ENCODE data around the gene FBXW5.

Gene FBXW5

GRCh38 chr9:136931611-136932130, 12.9 kb downstream of the FBXW5 start:
- DNase-seq = no peak

- no peak for DNase-seq
These were observed 14.5 kb downstream of the FBXW5 start for GRCh38 chr9:136930014-136930413.

DNA sequence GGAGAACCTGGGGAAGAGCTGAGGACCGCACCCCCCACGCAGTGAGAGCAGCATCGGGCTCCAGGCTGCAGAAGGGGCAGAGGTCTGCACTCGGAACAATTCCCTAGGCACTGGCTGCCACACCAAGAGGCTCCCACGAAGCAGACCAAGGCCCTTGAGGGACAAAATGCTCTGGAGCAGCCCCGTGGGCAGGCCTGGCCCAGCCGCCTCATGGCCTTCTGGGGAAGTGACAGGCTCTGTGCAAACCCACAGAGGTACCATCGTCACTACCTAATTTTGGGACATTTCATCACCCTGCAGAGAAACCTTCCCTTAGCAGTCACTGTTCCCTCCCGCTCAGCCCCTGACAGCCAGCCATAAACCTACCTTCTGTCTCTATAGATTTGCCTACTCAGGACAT, 15.9 kb downstream of the FBXW5 start:
- no peak for DNase-seq

DNA sequence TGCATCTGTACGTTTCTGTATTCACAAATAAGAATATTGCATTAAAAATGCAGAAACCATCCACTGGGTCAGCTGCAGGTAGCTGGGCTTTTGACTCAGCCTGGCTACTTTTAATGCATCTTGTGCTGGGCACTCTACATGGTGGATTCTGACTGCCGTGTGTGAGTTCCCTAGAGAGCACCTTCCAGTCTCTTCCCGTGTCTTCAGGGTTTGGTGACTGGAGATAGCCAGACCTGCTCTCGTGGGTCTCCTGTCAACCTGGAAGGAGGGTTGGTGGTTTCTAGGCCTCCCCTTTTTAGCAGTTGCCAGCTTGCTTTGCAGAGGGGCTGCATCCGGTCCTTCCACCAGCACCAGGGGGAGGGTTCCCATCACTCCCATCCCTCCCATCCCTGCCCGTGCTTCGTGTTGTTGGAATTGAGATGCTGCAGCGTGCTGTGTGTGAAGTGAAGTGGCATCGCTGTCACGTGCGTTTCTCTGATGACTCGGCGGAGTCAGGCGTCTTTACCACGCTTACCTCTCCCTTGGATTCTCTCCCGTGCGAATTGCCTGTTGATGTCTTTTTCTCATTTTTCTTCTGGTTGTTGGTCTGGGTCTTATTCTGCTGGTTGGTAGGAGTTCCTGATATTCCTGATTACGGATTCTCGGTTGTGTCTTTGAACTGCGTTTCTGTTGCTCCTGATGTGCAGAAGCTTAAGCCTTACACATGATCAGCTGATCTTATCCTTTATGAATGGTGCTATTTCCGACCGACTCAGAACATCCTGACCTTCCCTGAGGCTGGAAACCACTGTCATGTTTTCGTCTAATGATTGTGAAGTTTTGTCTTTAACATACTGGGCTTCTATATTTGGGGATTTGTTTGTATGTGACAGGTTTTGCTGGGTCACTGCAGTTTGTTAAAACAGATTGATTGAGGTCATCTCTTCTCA, 16.9 kb downstream of the FBXW5 start:
- no peak for DNase-seq

DNA sequence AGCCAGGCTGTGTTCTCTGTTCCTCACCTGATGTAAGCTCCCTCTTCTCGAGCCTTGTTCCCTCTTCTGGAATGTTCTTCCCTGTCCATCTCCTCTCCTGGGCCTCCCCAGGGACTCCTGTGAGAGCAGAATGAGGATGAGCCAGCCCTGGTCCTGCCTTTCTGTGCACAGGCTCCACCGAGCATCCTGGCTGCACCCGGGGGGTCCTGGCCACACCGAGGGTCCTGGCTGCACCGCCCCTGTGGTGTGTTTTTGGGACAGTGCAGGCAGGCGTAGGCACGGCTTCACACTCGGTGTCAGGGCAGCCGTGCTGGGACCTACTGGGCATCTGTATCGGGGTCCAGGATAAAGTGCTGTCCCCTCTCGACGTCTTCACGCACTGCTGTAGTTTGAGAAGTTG, 17.8 kb downstream of the FBXW5 start:
- no peak for DNase-seq

- no peak for DNase-seq
These were observed 18.3 kb downstream of the FBXW5 start for GRCh38 chr9:136926154-136926704.

GRCh38 chr9:136925414-136926153, 19.0 kb downstream of the FBXW5 start:
- DNase-seq = no peak

GRCh38 chr9:136923881-136924280, 20.7 kb downstream of the FBXW5 start:
- DNase-seq = no peak

DNA sequence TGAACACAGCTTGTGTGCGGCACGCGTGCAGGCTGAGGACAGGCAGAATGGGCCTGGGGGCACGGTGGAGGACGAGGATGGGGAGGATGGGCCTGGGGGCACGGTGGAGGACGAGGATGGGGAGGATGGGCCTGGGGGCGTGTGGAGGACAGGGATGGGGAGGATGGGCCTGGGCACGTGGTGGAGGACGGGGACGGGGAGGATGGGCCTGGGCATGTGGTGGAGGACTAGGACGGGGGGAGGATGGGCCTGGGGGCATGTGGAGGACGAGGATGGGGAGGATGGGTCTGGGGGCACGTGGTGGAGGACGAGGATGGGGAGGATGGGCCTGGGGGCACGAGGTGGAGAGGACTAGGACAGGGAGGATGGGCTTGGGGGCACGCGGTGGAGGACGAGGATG, 22.0 kb downstream of the FBXW5 start:
- DNase-seq = no peak

DNA sequence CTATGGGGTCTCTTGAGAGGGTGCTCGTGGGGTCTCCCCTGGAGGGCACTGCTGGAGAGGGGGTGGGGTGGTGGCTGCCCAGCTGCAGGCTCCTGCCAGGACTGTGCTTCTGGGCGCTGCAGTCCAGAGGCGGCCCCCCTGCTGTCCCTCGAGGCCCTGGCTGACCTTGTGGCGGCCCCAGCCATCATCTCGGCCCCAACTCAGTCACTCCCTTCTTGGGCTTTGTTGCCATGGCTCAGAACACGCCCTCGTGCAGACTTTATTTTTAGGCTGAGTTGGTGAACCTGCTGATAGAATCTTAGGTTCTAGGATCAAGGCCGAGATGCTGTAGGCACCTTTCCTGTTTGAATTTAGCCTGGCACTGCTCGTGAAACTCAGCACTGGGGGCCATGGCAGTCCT, 22.8 kb downstream of the FBXW5 start:
- no peak for DNase-seq

- DNase-seq = no peak
These were observed 23.2 kb downstream of the FBXW5 start for GRCh38 chr9:136921307-136921706.

GRCh38 chr9:136920734-136921231, 23.8 kb downstream of the FBXW5 start:
- DNase-seq = no peak

- DNase-seq = no peak
These were observed 24.5 kb downstream of the FBXW5 start for GRCh38 chr9:136920069-136920468.

DNA sequence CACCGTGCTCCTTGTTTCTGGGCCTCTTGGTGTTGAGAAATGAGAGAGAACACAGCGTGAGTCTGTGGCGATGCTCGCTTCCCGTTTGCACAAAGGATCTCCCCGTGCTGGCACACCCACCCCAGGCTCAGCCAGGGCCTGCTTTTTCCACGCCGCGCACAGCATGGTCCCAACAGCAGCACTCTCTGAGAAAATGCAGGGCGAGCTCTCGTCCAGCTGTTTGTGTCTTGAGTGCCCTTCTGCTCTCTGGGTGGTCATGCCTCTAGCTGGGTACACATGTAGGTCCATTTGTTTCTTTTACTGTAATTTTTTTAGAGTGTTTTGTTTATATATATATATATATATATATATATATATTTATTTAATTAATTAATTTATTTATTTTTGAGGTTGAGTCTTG, 26.6 kb downstream of the FBXW5 start:
- DNase-seq = no peak

- no peak for DNase-seq
These were observed 28.0 kb downstream of the FBXW5 start for GRCh38 chr9:136916330-136917184.

DNA sequence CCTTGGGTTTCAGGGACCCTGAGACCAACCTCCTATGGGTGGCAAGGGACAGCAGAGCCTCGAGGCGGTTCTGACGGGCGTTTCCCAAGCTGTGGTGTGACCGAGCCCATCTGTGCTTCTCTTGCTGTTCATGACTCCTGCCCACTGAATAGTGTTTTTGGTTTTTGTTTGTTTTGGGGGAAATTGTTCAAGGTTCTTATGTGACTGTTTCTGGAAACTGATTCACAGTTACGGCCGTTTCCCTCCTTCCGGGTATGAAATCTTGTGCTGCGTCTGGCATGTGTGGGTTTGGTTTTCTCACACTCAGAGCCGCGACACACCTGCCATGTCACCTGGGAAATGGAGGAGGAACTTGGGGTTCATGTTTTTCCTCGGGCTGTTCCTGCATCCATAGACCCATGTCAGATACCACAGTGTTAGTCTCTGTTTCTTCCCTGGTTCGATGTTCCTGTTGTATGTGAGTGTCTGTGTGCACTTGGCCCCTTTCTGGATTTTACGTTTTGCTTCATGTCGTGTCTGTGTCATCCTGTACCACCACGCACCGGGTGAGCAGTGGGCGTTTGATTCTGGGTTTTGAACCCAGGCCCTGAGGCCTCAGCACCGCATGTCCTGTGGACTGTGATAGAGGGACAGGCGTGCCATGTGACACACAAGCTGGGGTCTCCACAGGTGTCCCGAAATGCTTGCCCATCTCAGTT, 28.8 kb downstream of the FBXW5 start:
- no peak for DNase-seq

- DNase-seq = no peak
These were observed 30.7 kb downstream of the FBXW5 start for GRCh38 chr9:136913701-136914438.

DNA sequence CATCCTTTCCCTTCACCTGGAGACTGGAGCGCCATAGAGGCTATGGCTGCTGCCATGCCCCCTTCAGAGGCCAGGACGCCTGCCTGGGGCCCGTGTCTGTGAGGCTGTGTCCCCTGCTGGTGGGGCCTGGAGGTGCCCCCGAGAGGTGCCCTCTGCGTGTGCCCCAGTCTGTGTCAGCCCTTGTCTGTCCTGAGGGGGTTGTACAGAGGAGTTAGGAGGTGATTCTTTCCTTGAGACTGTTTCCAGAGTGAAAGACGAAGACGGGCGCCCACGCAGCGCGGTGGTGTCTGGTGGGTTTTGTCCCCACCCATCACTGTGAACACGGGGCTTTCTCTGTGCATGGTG, 33.7 kb downstream of the FBXW5 start:
- no peak for DNase-seq

DNA sequence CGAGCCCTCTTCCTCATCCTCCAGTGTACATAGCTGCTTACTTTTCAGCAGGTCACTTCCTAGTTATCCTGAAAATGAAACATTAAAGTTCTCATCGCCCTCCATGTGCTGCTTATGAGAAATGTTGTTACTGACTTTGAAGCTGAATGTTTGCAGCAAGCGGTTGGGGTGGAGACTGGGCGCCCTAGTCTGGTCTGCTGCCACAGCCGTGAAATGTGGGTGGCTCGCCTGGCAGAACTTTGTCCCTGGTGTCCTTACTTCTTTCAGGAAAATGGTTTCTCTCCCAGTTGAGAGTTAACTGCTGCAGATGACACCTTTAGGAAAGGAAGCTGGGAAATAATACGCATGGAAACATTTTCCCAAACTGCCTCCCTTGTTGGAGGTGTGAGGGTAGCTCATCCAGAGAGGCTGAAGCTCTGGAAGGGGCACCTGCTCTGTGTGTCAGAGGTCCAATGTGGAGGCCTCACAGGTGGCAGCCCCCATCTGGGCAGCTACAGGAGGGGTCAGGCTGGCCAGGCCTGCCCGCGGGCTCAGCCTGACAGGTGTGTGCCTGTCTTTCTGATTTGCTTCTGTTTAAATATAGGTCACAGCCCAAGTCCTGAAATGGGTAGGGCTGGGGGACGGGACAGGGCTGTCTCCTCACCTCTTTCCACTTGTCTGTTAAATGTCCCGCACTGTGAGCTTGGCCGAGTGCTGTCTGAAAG, 34.2 kb downstream of the FBXW5 start:
- no peak for DNase-seq
